NCI-H510A (cell line): Measurements from ENCODE around the gene ZBTB5.
"Not testable (repeated sequence)": the region's sequence is repeated elsewhere in the genome, so short reads cannot be mapped to it uniquely, and the experiment has no call there.

Experiments used
- DNase-seq: peaks from one replicate; lab custom pipeline; 2025; lab: John Stamatoyannopoulos, UW

The ZBTB5 gene

GRCh38 chr9:37465249-37466036 lies at the start of gene ZBTB5:
TSS of gene ZBTB5 (minus strand) at chr9:37465450. CDS start at chr9:37442551, 22,899 bp downstream.
- DNase-seq: peak; percentile 98

- DNase-seq: no peak
Measured at GRCh38 chr9:37514999-37515398, 49.7 kb upstream of the ZBTB5 start.

GRCh38 chr9:37514415-37514814 lies 49.2 kb upstream of the ZBTB5 start:
- DNase-seq: not testable (repeated sequence)

GRCh38 chr9:37512437-37512836 lies 47.2 kb upstream of the ZBTB5 start:
- DNase-seq: no peak

GRCh38 chr9:37511016-37512010 lies 46.1 kb upstream of the ZBTB5 start:
- DNase-seq: no peak

- not testable (repeated sequence) for DNase-seq
Measured at GRCh38 chr9:37510053-37510452, 44.8 kb upstream of the ZBTB5 start.

GRCh38 chr9:37509536-37509935 lies 44.3 kb upstream of the ZBTB5 start:
- DNase-seq: no peak

- DNase-seq: no peak
Measured at GRCh38 chr9:37508834-37509206, 43.6 kb upstream of the ZBTB5 start.

GRCh38 chr9:37508135-37508833 lies 43.0 kb upstream of the ZBTB5 start:
- no peak for DNase-seq

GRCh38 chr9:37507566-37508134 lies 42.4 kb upstream of the ZBTB5 start:
- DNase-seq: no peak

- DNase-seq: no peak
Measured at GRCh38 chr9:37504605-37505004, 39.4 kb upstream of the ZBTB5 start.

GRCh38 chr9:37503736-37504135 lies 38.5 kb upstream of the ZBTB5 start:
- no peak for DNase-seq

- DNase-seq: no peak
Measured at GRCh38 chr9:37501957-37502596, 36.8 kb upstream of the ZBTB5 start.

- DNase-seq: no peak
Measured at GRCh38 chr9:37499297-37499696, 34.0 kb upstream of the ZBTB5 start.

- no peak for DNase-seq
Measured at GRCh38 chr9:37498457-37498856, 33.2 kb upstream of the ZBTB5 start.

GRCh38 chr9:37497320-37497719 lies 32.1 kb upstream of the ZBTB5 start:
- DNase-seq: no peak

- DNase-seq: no peak
Measured at GRCh38 chr9:37496020-37496419, 30.8 kb upstream of the ZBTB5 start.

- no peak for DNase-seq
Measured at GRCh38 chr9:37495571-37495970, 30.3 kb upstream of the ZBTB5 start.

GRCh38 chr9:37491939-37492338 lies 26.7 kb upstream of the ZBTB5 start:
- DNase-seq: no peak

- DNase-seq: no peak
Measured at GRCh38 chr9:37486616-37487548, 21.6 kb upstream of the ZBTB5 start.
